ENCODE measurements around the gene GKN1. TPM values are rescaled to one million over a fixed set of nuclear protein-coding genes. Genes with fewer than 3 reads are reported as not detected.

The GKN1 gene
- total RNA-seq, 4 donors from 2014 or later = not detected

DNA sequence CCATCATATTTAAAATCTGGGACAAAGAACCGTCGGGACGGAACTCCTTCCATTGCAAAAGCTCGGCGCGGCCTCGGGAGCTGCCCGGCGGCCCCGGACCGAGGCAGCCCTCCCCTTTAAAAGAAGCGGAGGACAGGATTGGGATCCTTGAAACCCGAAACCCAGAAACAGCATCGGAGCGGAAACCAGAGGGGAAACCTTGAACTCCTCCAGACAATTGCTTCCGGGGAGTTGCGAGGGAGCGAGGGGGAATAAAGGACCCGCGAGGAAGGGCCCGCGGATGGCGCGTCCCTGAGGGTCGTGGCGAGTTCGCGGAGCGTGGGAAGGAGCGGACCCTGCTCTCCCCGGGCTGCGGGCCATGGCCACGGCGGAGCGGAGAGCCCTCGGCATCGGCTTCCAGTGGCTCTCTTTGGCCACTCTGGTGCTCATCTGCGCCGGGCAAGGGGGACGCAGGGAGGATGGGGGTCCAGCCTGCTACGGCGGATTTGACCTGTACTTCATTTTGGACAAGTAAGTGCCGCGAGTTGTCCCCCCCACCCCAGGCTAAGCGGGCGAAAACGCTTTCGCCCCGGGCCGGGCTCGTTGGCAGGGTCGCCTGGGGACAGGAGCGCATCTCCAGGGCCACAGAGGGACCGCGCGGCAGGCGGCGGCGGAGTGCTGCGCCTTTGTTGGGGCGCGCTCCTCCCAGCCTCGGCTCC lies 38.9 kb downstream of the GKN1 start, which contains the start of gene ANTXR1:
TSS of gene ANTXR1 (plus strand) at position 38 of the 698 bp plus-strand sequence. CDS start at position 359, 321 bp downstream.
- Histone ChIP-seq H3K4me3 (peak within 1 kb of the TSS; percentile 71), H3K27me3 (no peaks in the 10 kb centered on the region), H3K9me3 (no peaks in the 10 kb centered on the region), H3K36me3 (no peaks in the 10 kb centered on the region), H3K27ac (peak within 1 kb of the TSS; percentile 79), H3K4me1 (peaks cover 47% of the 10 kb centered on the region)
- no peak for TF ChIP-seq EP300 (IDR thresholded peaks at IDR 0.05)
- peak in 1 of 3 donors; percentile 19 for TF ChIP-seq POLR2AphosphoS5 (IDR thresholded peaks at IDR 0.05)
- peak; percentile 67 to 79 for DNase-seq (ENCODE audit: low spot score in 2 of 2)
- under 1% methylated on average over 50 of the region's 63 CpGs for WGBS

DNA sequence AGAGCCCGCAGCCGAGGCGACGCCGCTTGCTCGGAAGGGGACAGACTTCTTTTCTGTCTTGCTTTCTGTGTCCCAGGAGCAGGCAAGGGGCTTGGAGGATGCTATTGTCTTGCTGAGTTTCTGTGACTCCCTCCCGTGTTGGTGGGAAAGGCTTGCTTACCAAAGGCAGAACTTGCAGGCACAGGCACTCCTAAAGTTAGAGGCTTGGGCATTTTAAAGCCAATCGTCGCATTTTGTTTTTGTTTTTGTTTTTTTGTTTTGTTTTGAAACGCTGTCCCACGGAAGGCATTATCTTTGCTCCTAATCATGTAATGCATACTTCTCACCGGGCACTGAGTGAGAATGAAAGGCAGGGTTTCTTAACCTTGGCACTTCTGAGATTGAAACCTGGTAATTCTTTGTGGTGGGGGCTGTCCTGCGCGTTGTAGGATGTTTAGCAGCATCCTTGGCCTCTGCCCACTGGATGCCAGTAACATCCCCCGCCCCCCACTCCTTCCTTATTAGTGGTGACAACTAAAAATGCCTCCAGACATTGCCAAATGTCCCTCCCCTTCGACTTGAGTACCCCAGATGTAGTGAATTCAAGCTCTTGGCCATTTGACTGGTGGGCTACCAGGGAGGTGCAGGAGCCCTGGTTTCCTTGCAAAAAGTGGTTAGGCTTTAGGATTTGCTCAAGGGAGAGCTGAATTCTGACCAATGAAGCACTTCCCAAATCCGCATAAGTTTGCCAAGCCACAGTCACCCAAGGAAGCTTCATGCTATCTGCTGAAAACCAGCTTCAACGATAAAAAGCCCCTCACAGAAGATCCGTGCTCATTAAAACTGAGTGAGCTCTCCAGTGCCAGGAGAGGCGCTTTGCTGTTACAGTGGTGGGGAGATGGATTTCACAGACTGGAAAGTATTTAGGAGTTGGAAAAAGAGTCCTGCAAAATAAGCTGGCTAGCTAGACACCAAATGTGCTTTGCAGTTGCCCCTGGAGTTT lies 39.7 kb downstream of the GKN1 start:
- no peaks in the 10 kb centered on the region for H3K27me3 ChIP-seq
- TF ChIP-seq EP300 (IDR thresholded peaks at IDR 0.05) (no peak), POLR2AphosphoS5 (IDR thresholded peaks at IDR 0.05) (no peak), POLR2A (IDR thresholded peaks at IDR 0.05) (no peak)
- TF ChIP-seq, protein P1, sequence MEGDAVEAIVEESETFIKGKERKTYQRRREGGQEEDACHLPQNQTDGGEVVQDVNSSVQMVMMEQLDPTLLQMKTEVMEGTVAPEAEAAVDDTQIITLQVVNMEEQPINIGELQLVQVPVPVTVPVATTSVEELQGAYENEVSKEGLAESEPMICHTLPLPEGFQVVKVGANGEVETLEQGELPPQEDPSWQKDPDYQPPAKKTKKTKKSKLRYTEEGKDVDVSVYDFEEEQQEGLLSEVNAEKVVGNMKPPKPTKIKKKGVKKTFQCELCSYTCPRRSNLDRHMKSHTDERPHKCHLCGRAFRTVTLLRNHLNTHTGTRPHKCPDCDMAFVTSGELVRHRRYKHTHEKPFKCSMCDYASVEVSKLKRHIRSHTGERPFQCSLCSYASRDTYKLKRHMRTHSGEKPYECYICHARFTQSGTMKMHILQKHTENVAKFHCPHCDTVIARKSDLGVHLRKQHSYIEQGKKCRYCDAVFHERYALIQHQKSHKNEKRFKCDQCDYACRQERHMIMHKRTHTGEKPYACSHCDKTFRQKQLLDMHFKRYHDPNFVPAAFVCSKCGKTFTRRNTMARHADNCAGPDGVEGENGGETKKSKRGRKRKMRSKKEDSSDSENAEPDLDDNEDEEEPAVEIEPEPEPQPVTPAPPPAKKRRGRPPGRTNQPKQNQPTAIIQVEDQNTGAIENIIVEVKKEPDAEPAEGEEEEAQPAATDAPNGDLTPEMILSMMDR (IDR thresholded peaks at IDR 0.05) = no peak
- peaks cover 55% of the 10 kb centered on the region for H3K4me1 ChIP-seq
- peak overlapping the region; percentile 79 for H3K27ac ChIP-seq
- no peaks in the 10 kb centered on the region for H3K9me3 ChIP-seq
- peak overlapping the region; percentile 71 for H3K4me3 ChIP-seq
- 2% methylated on average over 19 of the region's 20 CpGs for WGBS
- H3K36me3 ChIP-seq = no peaks in the 10 kb centered on the region
- DNase-seq (ENCODE audit: low spot score in 2 of 2) = no peak

DNA sequence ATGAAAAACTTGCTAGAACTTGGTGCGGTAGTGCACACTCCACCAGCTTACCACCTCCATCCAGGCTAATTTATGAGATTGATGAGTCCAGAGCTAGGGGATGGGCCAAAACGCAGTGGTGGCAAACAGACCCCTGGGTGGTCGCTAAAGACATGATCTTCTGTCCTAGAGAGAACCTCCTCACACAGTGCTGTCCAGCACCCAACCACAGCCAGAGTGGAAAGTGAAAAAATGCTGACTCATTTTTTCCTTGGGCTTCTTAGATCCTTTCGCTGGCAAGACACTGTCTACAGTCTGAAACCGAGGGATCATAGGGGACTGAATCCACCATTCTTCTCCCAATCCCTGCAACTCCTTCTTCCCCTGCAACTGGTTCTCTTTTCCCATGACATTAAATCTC lies 42.6 kb downstream of the GKN1 start:
- no peaks in the 10 kb centered on the region for H3K36me3 ChIP-seq
- peaks cover 79% of the 10 kb centered on the region for H3K4me1 ChIP-seq
- DNase-seq (ENCODE audit: low spot score in 2 of 2) = no peak
- TF ChIP-seq POLR2AphosphoS5 (IDR thresholded peaks at IDR 0.05) (no peak), POLR2A (IDR thresholded peaks at IDR 0.05) (no peak), EP300 (IDR thresholded peaks at IDR 0.05) (no peak)
- TF ChIP-seq, protein P1 (IDR thresholded peaks at IDR 0.05) = no peak
- peak overlapping the region; percentile 1 for H3K4me3 ChIP-seq
- no peaks in the 10 kb centered on the region for H3K9me3 ChIP-seq
- WGBS = 50% methylated on average over 5 of the region's 5 CpGs
- no peaks in the 10 kb centered on the region for H3K27me3 ChIP-seq
- no peak overlapping the region for H3K27ac ChIP-seq

DNA sequence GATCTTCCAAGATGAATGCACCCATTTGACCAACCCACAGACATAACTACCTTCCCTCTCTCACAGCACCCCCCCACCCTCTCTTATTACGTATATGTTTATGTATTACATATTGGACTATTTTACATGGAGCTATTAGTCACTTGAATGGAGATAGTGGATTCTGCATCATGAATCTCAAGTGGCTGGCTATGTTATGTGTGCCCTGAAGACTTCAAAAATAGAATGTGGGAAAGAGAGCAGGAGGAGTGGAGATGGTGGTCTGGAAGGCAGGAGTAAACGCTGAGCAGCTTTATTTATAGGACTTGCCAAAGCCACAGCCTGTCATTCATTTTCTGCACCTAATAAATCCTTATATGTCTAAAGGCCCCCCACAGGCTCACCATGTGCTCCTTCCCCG lies 43.4 kb downstream of the GKN1 start:
- TF ChIP-seq POLR2A (IDR thresholded peaks at IDR 0.05) (no peak), POLR2AphosphoS5 (IDR thresholded peaks at IDR 0.05) (no peak), EP300 (IDR thresholded peaks at IDR 0.05) (no peak)
- TF ChIP-seq, protein P1 (IDR thresholded peaks at IDR 0.05) = no peak
- DNase-seq (ENCODE audit: low spot score in 2 of 2) = no peak
- Histone ChIP-seq H3K4me3 (no peak overlapping the region), H3K36me3 (no peaks in the 10 kb centered on the region), H3K27ac (no peak overlapping the region), H3K4me1 (peaks cover 80% of the 10 kb centered on the region), H3K27me3 (no peaks in the 10 kb centered on the region), H3K9me3 (no peaks in the 10 kb centered on the region)
- 57% methylated on average over 3 of the region's 3 CpGs for WGBS

DNA sequence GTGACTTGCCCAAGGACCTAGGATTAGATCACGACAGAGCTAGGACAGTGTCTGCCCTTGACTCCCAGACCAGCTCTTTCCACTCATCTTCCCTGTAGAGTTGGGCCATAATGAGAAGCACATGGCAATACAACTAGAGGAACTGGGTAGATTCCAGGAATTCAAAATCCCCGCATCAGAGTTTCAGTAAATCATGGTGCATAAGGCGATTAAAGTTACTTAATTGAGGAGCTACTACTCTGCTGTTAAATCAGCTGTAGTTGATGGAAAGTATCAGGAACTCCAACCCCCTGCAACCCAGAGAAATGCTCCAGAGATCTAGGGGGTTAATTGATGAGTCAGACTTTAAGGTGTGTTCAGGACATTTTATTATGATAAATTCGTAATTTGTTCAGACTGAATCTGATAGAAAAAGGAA lies 44.3 kb downstream of the GKN1 start:
- no peak for DNase-seq (ENCODE audit: low spot score in 2 of 2)
- H3K27me3 ChIP-seq = no peaks in the 10 kb centered on the region
- H3K4me3 ChIP-seq = no peak overlapping the region
- no peak overlapping the region for H3K27ac ChIP-seq
- peaks cover 81% of the 10 kb centered on the region for H3K4me1 ChIP-seq
- H3K36me3 ChIP-seq = no peaks in the 10 kb centered on the region
- WGBS = 46% methylated on average over 4 of the region's 4 CpGs
- TF ChIP-seq POLR2A (IDR thresholded peaks at IDR 0.05) = no peak
- TF ChIP-seq POLR2AphosphoS5 (IDR thresholded peaks at IDR 0.05) = no peak
- TF ChIP-seq, protein P1 (IDR thresholded peaks at IDR 0.05) = no peak
- TF ChIP-seq EP300 (IDR thresholded peaks at IDR 0.05) = no peak
- no peaks in the 10 kb centered on the region for H3K9me3 ChIP-seq
